B cell (primary cell): ENCODE measurements around the gene NUDT21. TPM values are rescaled to one million over a fixed set of nuclear protein-coding genes. Genes with fewer than 3 reads are reported as not detected.

Experiments
- ATAC-seq: fragments of 200-7000 bp; cut with Tn5 transposase; one replicate; pipeline ENCODE4 v1.10.0; 2021; ENCODE audit warnings: low read depth, mild to moderate bottlenecking, moderate number of reproducible peaks, moderate library complexity
- CTCF ChIA-PET: fragments of 350-600 bp; sonication (Branson Sonifier 250); formaldehyde crosslinking; loops from one replicate; lab custom pipeline; 2021; ENCODE audit warnings: antibody characterized with exemption, inconsistent platforms; lab: Charles Lee
- POLR2A ChIA-PET: fragments of 350-600 bp; sonication (Branson Sonifier 250); formaldehyde crosslinking; loops from one replicate; lab custom pipeline; 2021; ENCODE audit warnings: antibody characterized with exemption; lab: Charles Lee
- DNase-seq: peaks from one replicate; pipeline ENCODE4 v3.0.0; 2013
- H2AFZ ChIP-seq: 2 replicates; pipeline ENCODE4 v1.6.1; 2012; ENCODE audit warnings: mild to moderate bottlenecking, low read depth, low read length; ENCODE audit not compliant: insufficient read depth, poor library complexity, severe bottlenecking
- H3K27ac ChIP-seq, 2 donors: 1 replicate in 1 of 2; 2 replicates in 1 of 2; pipeline ENCODE4 v1.5.1; 2012 to 2013; ENCODE audit warnings: low read length in 2 of 2, mild to moderate bottlenecking in 2 of 2, moderate library complexity in 1 of 2
- H3K27me3 ChIP-seq, 4 experiments: fragments of 200-600 bp in 1 of 4; sonication (generic) in 1 of 4; replicated peaks in 1 of 4; 1 replicate in 2 of 4; 2 replicates in 2 of 4; pipeline versions ENCODE4 v1.6.1 to v1.7.0; 2013 to 2016; ENCODE audit warnings: low read length in 3 of 4, mild to moderate bottlenecking in 2 of 4, mixed read lengths in 1 of 4, moderate library complexity in 1 of 4; ENCODE audit not compliant: insufficient read depth in 4 of 4, control insufficient read depth in 3 of 4; ENCODE audit errors: control extremely low read depth in 1 of 4
- H3K36me3 ChIP-seq, 2 experiments: replicated peaks in 1 of 2; 1 replicate in 1 of 2; 2 replicates in 1 of 2; pipeline versions ENCODE4 v1.6.1 to v1.7.1; 2013; ENCODE audit warnings: low read length in 1 of 2; ENCODE audit not compliant: insufficient read depth in 2 of 2, control insufficient read depth in 1 of 2; ENCODE audit errors: control extremely low read depth in 1 of 2, extremely low read depth in 1 of 2
- H3K4me1 ChIP-seq, 2 donors: fragments of 200-600 bp in 1 of 2; sonication (generic) in 1 of 2; 1 replicate in 1 of 2; 2 replicates in 1 of 2; pipeline versions ENCODE4 v1.5.1 to v1.6.1; 2013 to 2017; ENCODE audit warnings: low read length in 2 of 2; ENCODE audit not compliant: control insufficient read depth in 2 of 2, insufficient read depth in 2 of 2
- H3K4me2 ChIP-seq: replicated peaks from 2 replicates; pipeline ENCODE3; 2012; ENCODE audit warnings: mild to moderate bottlenecking, low read depth, low read length; ENCODE audit not compliant: poor library complexity, severe bottlenecking
- H3K4me3 ChIP-seq, 5 experiments: fragments of 200-600 bp in 1 of 5; sonication (generic) in 1 of 5; 1 replicate in 3 of 5; 2 replicates in 2 of 5; pipeline versions ENCODE4 v1.5.1 to v1.7.0; 2011 to 2016; ENCODE audit warnings: low read length in 4 of 5, mild to moderate bottlenecking in 4 of 5, low read depth in 2 of 5, control low read depth in 1 of 5, moderate library complexity in 1 of 5; ENCODE audit not compliant: insufficient read depth in 1 of 5; ENCODE audit errors: control extremely low read depth in 1 of 5, extremely low read depth in 1 of 5
- H3K79me2 ChIP-seq: fragments of 200-600 bp; sonication (generic); one replicate; pipeline ENCODE4 v1.6.0; 2016; ENCODE audit warnings: low read length; ENCODE audit not compliant: control insufficient read depth, insufficient read depth
- H3K9ac ChIP-seq: fragments of 200-600 bp; sonication (generic); 2 replicates; pipeline ENCODE4 v1.6.1; 2017; ENCODE audit warnings: mild to moderate bottlenecking, low read length, moderate library complexity
- H3K9me3 ChIP-seq, 3 donors: one replicate each; pipeline versions ENCODE4 v1.6.1 to v1.7.1; 2013; ENCODE audit warnings: low read length in 2 of 3; ENCODE audit not compliant: control insufficient read depth in 2 of 3, insufficient read depth in 1 of 3; ENCODE audit errors: control extremely low read depth in 1 of 3
- H4K20me1 ChIP-seq: 2 replicates; pipeline ENCODE4 v1.6.0; 2012; ENCODE audit warnings: mild to moderate bottlenecking, low read length; ENCODE audit not compliant: insufficient read depth, control insufficient read depth, poor library complexity, severe bottlenecking
- H3K27ac Mint-ChIP-seq: one replicate; pipeline ENCODE4 v1.8.0; 2021; ENCODE audit warnings: mixed read lengths
- H3K27me3 Mint-ChIP-seq: one replicate; pipeline ENCODE4 v1.8.0; 2021; ENCODE audit warnings: mixed read lengths
- H3K4me1 Mint-ChIP-seq: one replicate; pipeline ENCODE4 v1.8.0; 2021; ENCODE audit warnings: mixed read lengths
- H3K4me3 Mint-ChIP-seq: one replicate; pipeline ENCODE4 v1.8.0; 2021; ENCODE audit warnings: mixed read lengths
- H3K9me3 Mint-ChIP-seq: one replicate; pipeline ENCODE4 v1.8.0; 2022; ENCODE audit warnings: mixed read lengths; ENCODE audit not compliant: insufficient read depth
- CTCF ChIP-seq: fragments of 200-600 bp; IDR thresholded peaks from one replicate; pipeline ENCODE4 v1.8.0; 2022; ENCODE audit warnings: antibody characterized with exemption, mild to moderate bottlenecking
- EZH2 ChIP-seq: IDR thresholded peaks from 2 replicates; pipeline ENCODE4 v1.6.1; 2012; ENCODE audit warnings: borderline replicate concordance, low read depth, mild to moderate bottlenecking, moderate library complexity, low read length; ENCODE audit not compliant: insufficient read depth, poor library complexity, severe bottlenecking
- WGBS: methylation state at CpG from one replicate; pipeline ENCODE4 v1.1.5; 2013; ENCODE audit warnings: missing lambda C conversion rate; ENCODE audit not compliant: insufficient coverage; 5-methylcytosine and 5-hydroxymethylcytosine counted together
- intact Hi-C: fragments of 100-400 bp; cut with micrococcal nuclease; formaldehyde crosslinking; loops from one replicate; pipeline ENCODE4 v1.10.0; 2022
- polyA plus RNA-seq: library from polyadenylated mRNA; depleted of rRNA; stranded (reverse); fragments of >200 nt; gene quantifications from 2 replicates; pipeline ENCODE4 v1.2.3, GENCODE V29; 2012
- total RNA-seq, 2 donors: library from RNA; stranded (reverse); fragments of 120-200 nt in 1 of 2; gene quantifications; 1 replicate in 1 of 2; 2 replicates in 1 of 2; pipeline versions ENCODE4 v1.2.3 to v1.2.4, GENCODE V29; 2013 to 2022

The NUDT21 gene
- total and polyA plus RNA-seq, 2 donors (not counting 1 experiment from before 2014, with no cell fraction given): 27.3 to 89.4 TPM

DNA sequence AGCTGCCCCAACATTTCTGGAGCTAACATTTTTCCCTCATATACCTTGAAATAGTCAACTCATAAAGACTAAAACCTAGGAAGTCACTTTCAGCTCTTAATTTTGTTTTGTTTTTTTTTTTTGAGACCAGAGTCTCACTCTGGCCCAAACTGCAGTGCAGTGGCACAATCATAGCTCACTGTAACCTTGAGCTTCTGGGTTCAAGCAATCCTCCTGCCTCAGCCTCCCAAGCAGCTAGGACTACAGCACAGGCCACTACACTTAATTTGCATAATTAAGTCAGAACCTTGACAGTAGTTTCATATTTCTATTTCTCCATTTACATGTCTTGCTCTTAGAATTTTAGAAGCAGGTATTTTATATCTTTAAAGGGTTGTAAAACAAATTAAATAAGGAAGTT lies 30.5 kb downstream of the NUDT21 start:
- ChIA-PET CTCF (no interaction called here), POLR2A (interaction anchor here (0.6 kb wide), 1 partner anchor 341 kb away, joined by 10 read pairs; no protein-coding TSS in a partner anchor)
- peak overlapping the region; percentile 76 for H3K27ac Mint-ChIP-seq
- Histone ChIP-seq H3K4me2 (peak overlapping the region; percentile 81), H2AFZ (no peak overlapping the region), H3K9ac (peak overlapping the region; percentile 77), H3K27me3 (no peaks in the 10 kb centered on the region), H3K27ac (peak overlapping the region; percentile 80 to 81), H3K9me3 (no peaks in the 10 kb centered on the region), H3K4me1 (peaks cover 50 to 64% of the 10 kb centered on the region in 2 donors), H3K79me2 (peaks cover 95% of the 10 kb centered on the region), H3K4me3 (peak overlapping the region in 1 of 5 experiments; percentile 78), H4K20me1 (peaks cover 55% of the 10 kb centered on the region), H3K36me3 (no peaks in the 10 kb centered on the region)
- peaks cover 57% of the 10 kb centered on the region for H3K4me1 Mint-ChIP-seq
- no peak for DNase-seq
- no peaks in the 10 kb centered on the region for H3K27me3 Mint-ChIP-seq
- intact Hi-C loops: loop anchor here (10.0 kb wide), 3 partner anchors 284 to 1114 kb away; partner anchors contain the start of genes CCDC102A, PSME3IP1 and RSPRY1
- no peak for ATAC-seq
- TF ChIP-seq EZH2 (no peak), CTCF (no peak)
- H3K9me3 Mint-ChIP-seq: no peaks in the 10 kb centered on the region
- peak overlapping the region; percentile 63 for H3K4me3 Mint-ChIP-seq

- Histone ChIP-seq H3K9ac (no peak overlapping the region), H3K4me3 (peak overlapping the region in 1 of 5 experiments; percentile 78), H3K27me3 (no peaks in the 10 kb centered on the region), H3K36me3 (no peaks in the 10 kb centered on the region), H3K27ac (peak overlapping the region; percentile 80 to 81), H3K4me2 (peak overlapping the region; percentile 81), H3K9me3 (no peaks in the 10 kb centered on the region), H3K4me1 (peaks cover 55 to 70% of the 10 kb centered on the region in 2 donors), H4K20me1 (peaks cover 61% of the 10 kb centered on the region), H3K79me2 (peaks cover 100% of the 10 kb centered on the region), H2AFZ (no peak overlapping the region)
- Mint-ChIP-seq H3K4me1 (peaks cover 64% of the 10 kb centered on the region), H3K27me3 (no peaks in the 10 kb centered on the region), H3K9me3 (no peaks in the 10 kb centered on the region), H3K27ac (peak overlapping the region; percentile 76), H3K4me3 (peak overlapping the region; percentile 63)
- ATAC-seq (no peak), DNase-seq (no peak)
- WGBS: 98% methylated on average over 7 of the region's 8 CpGs
- ChIA-PET POLR2A (interaction anchor here (0.6 kb wide), 2 partner anchors 10 to 340 kb away, joined by 3 to 10 read pairs; no protein-coding TSS in a partner anchor), CTCF (interaction anchor here (0.6 kb wide), 1 partner anchor 181 kb away, joined by 3 read pairs; no protein-coding TSS in a partner anchor)
- TF ChIP-seq CTCF (no peak), EZH2 (no peak)
- intact Hi-C loops: loop anchor here (10.0 kb wide), 3 partner anchors 285 to 1115 kb away; partner anchors contain the start of genes CCDC102A, PSME3IP1 and RSPRY1
Observed at GRCh38 chr16:56419740-56420548, 31.2 kb downstream of the NUDT21 start.
